NT2/D1 (cell line): ENCODE measurements around the gene MICB.

Source experiments
- DNase-seq: peaks from one replicate; pipeline ENCODE4 v3.0.0-alpha.2; 2011; ENCODE audit warnings: low read depth, low spot score
- H3K27me3 ChIP-seq: 2 replicates; pipeline ENCODE4 v1.6.0; 2011; ENCODE audit warnings: mild to moderate bottlenecking; ENCODE audit not compliant: insufficient read length, insufficient read depth
- H3K36me3 ChIP-seq: 2 replicates; pipeline ENCODE4 v1.6.1; 2011; ENCODE audit warnings: mild to moderate bottlenecking, low read length, mixed read lengths; ENCODE audit not compliant: insufficient read depth, insufficient read length
- H3K4me1 ChIP-seq: 2 replicates; pipeline ENCODE4 v1.5.1; 2011; ENCODE audit not compliant: insufficient read depth, insufficient read length
- H3K4me3 ChIP-seq: 2 replicates; pipeline ENCODE4 v1.5.1; 2011; ENCODE audit warnings: low read depth; ENCODE audit not compliant: insufficient read length
- H3K9ac ChIP-seq: 2 replicates; pipeline ENCODE4 v1.6.0; 2011; ENCODE audit warnings: low read depth; ENCODE audit not compliant: insufficient read length
- H3K9me3 ChIP-seq: 2 replicates; pipeline ENCODE4 v1.5.1; 2011; ENCODE audit warnings: mild to moderate bottlenecking, low read length; ENCODE audit not compliant: insufficient read depth
- SUZ12 ChIP-seq: IDR thresholded peaks from 2 replicates; pipeline ENCODE4 v1.6.1; 2011; ENCODE audit not compliant: insufficient read length, insufficient read depth; ENCODE audit errors: extremely low read depth
- YY1 ChIP-seq: IDR thresholded peaks from 2 replicates; pipeline ENCODE4 v1.6.1; 2011; ENCODE audit not compliant: insufficient read length, insufficient read depth
- ZNF274 ChIP-seq: IDR thresholded peaks from 2 replicates; pipeline ENCODE4 v1.6.1; 2011; ENCODE audit warnings: mild to moderate bottlenecking, low read depth, low read length

MICB gene

DNA sequence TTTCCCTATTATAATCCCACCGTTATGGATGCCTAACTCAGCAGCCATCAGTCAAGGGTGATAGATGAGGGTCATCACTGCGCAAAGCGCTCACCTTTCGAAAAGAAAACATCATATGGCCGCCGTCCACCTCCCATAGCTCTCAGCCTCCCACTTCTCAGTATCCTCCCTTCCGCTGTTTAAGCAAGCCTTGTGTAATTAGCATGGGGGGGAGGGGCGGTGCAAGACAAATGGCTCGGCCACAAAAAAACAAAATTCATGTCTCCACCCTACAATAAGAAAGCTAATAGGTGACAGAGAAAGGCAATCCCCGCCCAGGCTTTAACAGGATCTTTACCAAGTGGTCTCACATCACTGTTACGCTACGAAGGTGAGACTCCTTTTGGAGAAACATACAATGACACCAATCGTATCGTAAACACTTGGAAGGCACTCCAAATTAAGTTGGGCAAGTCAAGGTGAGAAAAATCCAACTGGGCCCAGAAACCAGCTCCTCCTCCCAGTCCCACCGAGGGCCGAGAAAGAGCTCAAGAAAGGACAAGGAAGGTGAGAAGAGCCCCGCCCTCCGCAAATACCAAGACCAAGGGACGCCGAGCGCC is 43.2 kb downstream of the MICB start:
- peaks cover 6% of the 10 kb centered on the region for H3K4me1 ChIP-seq

GRCh38 chr6:31541658-31542521 is 43.9 kb downstream of the MICB start, which contains the start of gene DDX39B:
DDX39B (minus strand) TSS chr6:31542003; CDS start chr6:31540532, 1,471 bp downstream.
- TF ChIP-seq YY1 (peak; percentile 62), ZNF274 (no peak)
- H3K36me3 ChIP-seq, result peaks cover 45% of the 10 kb centered on the region

More for the DNA sequence above, 43.2 kb downstream of the MICB start:
- Histone ChIP-seq H3K36me3 (peaks cover 52% of the 10 kb centered on the region), H3K9ac (peak overlapping the region; percentile 86), H3K27me3 (no peaks in the 10 kb centered on the region), H3K4me3 (peak overlapping the region; percentile 66), H3K9me3 (no peaks in the 10 kb centered on the region)
- DNase-seq, result peak; percentile 35
- no peak for TF ChIP-seq YY1
- no peak for TF ChIP-seq ZNF274
- TF ChIP-seq SUZ12, result no peak

DNA sequence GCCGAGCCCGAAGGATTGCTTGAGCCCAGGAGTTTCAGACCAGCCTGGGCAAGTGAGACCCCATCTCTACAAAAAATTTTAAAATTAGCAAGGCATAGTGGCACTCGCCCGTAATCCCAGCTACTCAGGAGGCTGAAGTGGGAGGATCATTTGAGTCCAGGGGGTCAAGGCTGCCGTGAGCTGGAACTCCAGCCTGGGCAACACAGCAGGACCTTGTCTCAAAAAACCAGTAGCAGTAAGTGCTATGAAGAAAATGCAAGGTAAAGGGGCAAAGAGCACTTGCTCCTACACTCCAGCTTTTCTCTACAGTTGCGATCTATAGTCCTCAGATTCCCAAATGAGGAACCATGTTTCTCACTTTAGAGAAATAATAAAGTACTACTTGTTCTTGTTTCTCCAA is 45.7 kb downstream of the MICB start:
- TF ChIP-seq YY1 (no peak), SUZ12 (no peak), ZNF274 (no peak)
- no peaks in the 10 kb centered on the region for H3K9me3 ChIP-seq
- peaks cover 35% of the 10 kb centered on the region for H3K36me3 ChIP-seq
- no peaks in the 10 kb centered on the region for H3K27me3 ChIP-seq
- no peak overlapping the region for H3K4me3 ChIP-seq
- H3K4me1 ChIP-seq, result peaks cover 10% of the 10 kb centered on the region
- DNase-seq, result no peak
- peak overlapping the region; percentile 32 for H3K9ac ChIP-seq

More at GRCh38 chr6:31541658-31542521, 43.9 kb downstream of the MICB start, which contains the start of gene DDX39B:
- Histone ChIP-seq H3K27me3 (no peaks in the 10 kb centered on the region), H3K4me1 (peaks cover 6% of the 10 kb centered on the region), H3K9me3 (no peaks in the 10 kb centered on the region), H3K4me3 (peak within 1 kb of the TSS; percentile 66), H3K9ac (peak within 1 kb of the TSS; percentile 86)
- peak; percentile 89 for DNase-seq

DNA sequence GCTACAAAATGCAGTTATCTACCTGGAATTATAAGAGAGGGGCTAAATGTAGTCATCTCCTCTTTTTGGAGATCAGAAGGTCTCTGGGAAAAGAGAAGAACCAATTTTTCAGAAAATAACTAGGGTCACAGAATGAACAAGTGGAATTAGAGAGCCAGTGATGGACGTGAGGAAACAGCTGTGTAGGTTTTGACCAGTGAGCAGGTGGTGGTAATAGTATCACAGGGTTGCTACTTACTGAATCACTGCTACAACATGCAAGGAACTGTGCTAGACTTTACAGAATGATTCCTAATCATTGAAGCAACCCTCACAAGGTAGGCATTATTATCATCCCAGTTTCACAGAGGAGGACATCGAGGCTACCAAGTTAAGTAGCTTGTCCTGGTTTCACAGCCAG is 46.7 kb downstream of the MICB start:
- H3K4me3 ChIP-seq, result no peak overlapping the region
- H3K36me3 ChIP-seq, result peaks cover 29% of the 10 kb centered on the region
- H3K9ac ChIP-seq, result no peak overlapping the region
- TF ChIP-seq YY1 (no peak), SUZ12 (no peak), ZNF274 (no peak)
- H3K9me3 ChIP-seq, result no peaks in the 10 kb centered on the region
- no peak for DNase-seq
- H3K27me3 ChIP-seq, result no peaks in the 10 kb centered on the region
- H3K4me1 ChIP-seq, result peaks cover 10% of the 10 kb centered on the region

- Histone ChIP-seq H3K4me3 (no peak overlapping the region), H3K9ac (peak overlapping the region; percentile 76), H3K36me3 (peaks cover 24% of the 10 kb centered on the region), H3K27me3 (no peaks in the 10 kb centered on the region), H3K4me1 (peaks cover 7% of the 10 kb centered on the region), H3K9me3 (no peaks in the 10 kb centered on the region)
- no peak for DNase-seq
- no peak for TF ChIP-seq YY1
- TF ChIP-seq ZNF274, result no peak
- no peak for TF ChIP-seq SUZ12
Measured at GRCh38 chr6:31545291-31545690, 47.3 kb downstream of the MICB start.

GRCh38 chr6:31546339-31546957 is 48.5 kb downstream of the MICB start, which contains the start of gene ATP6V1G2:
ATP6V1G2 (minus strand) TSS chr6:31546608; CDS start chr6:31546559, 49 bp downstream.
- Histone ChIP-seq H3K9ac (peak within 1 kb of the TSS; percentile 76), H3K27me3 (no peaks in the 10 kb centered on the region), H3K4me1 (peaks cover 7% of the 10 kb centered on the region), H3K4me3 (peak within 1 kb of the TSS; percentile 40), H3K9me3 (no peaks in the 10 kb centered on the region), H3K36me3 (peaks cover 28% of the 10 kb centered on the region)
- no peak for TF ChIP-seq SUZ12
- TF ChIP-seq ZNF274, result no peak
- no peak for TF ChIP-seq YY1
- peak; percentile 89 for DNase-seq
